T-helper 1 cell treated with Interleukin-12 subunit alpha and Interleukin-12 subunit beta and Interleukin-4 antibody, amounts not matched to agents 30 μg/mL and 1 μg/mL, for 36 hours (primary cell): Measurements from ENCODE around the gene TRAPPC3L.
"Not testable (repeated sequence)": the region's sequence is repeated elsewhere in the genome, so short reads cannot be mapped to it uniquely, and the experiment has no call there.

ENCODE experiments used
- H3K27ac Mint-ChIP-seq: one replicate; pipeline ENCODE4 v1.8.0; 2021; ENCODE audit warnings: mild to moderate bottlenecking, mixed read lengths
- H3K27me3 Mint-ChIP-seq: one replicate; pipeline ENCODE4 v1.8.0; 2021; ENCODE audit warnings: low read depth, mixed read lengths
- H3K36me3 Mint-ChIP-seq: one replicate; pipeline ENCODE4 v1.8.0; 2021; ENCODE audit warnings: low read depth, mixed read lengths
- H3K4me1 Mint-ChIP-seq: one replicate; pipeline ENCODE4 v1.8.0; 2021; ENCODE audit warnings: low read depth, mixed read lengths
- H3K4me3 Mint-ChIP-seq: one replicate; pipeline ENCODE4 v1.8.0; 2021; ENCODE audit warnings: mild to moderate bottlenecking, moderate library complexity, mixed read lengths
- H3K9me3 Mint-ChIP-seq: one replicate; pipeline ENCODE4 v1.8.0; 2021; ENCODE audit warnings: mixed read lengths

TRAPPC3L gene

GRCh38 chr6:116513224-116513875 lies 32.1 kb downstream of the TRAPPC3L start:
- Mint-ChIP-seq H3K4me1 (no peaks in the 10 kb centered on the region), H3K36me3 (no peaks in the 10 kb centered on the region), H3K27me3 (peaks cover 52% of the 10 kb centered on the region), H3K27ac (no peak overlapping the region), H3K9me3 (no peaks in the 10 kb centered on the region), H3K4me3 (no peak overlapping the region)

- H3K4me1 Mint-ChIP-seq = no peaks in the 10 kb centered on the region
- H3K36me3 Mint-ChIP-seq = no peaks in the 10 kb centered on the region
- no peak overlapping the region for H3K4me3 Mint-ChIP-seq
- H3K9me3 Mint-ChIP-seq = no peaks in the 10 kb centered on the region
- H3K27me3 Mint-ChIP-seq = peaks cover 51% of the 10 kb centered on the region
- H3K27ac Mint-ChIP-seq = no peak overlapping the region
These were observed 32.8 kb downstream of the TRAPPC3L start for GRCh38 chr6:116512734-116513133.

GRCh38 chr6:116512111-116512559 lies 33.3 kb downstream of the TRAPPC3L start:
- H3K9me3 Mint-ChIP-seq = no peaks in the 10 kb centered on the region
- H3K27me3 Mint-ChIP-seq = peaks cover 51% of the 10 kb centered on the region
- H3K4me3 Mint-ChIP-seq = no peak overlapping the region
- H3K27ac Mint-ChIP-seq = no peak overlapping the region
- no peaks in the 10 kb centered on the region for H3K36me3 Mint-ChIP-seq
- no peaks in the 10 kb centered on the region for H3K4me1 Mint-ChIP-seq

DNA sequence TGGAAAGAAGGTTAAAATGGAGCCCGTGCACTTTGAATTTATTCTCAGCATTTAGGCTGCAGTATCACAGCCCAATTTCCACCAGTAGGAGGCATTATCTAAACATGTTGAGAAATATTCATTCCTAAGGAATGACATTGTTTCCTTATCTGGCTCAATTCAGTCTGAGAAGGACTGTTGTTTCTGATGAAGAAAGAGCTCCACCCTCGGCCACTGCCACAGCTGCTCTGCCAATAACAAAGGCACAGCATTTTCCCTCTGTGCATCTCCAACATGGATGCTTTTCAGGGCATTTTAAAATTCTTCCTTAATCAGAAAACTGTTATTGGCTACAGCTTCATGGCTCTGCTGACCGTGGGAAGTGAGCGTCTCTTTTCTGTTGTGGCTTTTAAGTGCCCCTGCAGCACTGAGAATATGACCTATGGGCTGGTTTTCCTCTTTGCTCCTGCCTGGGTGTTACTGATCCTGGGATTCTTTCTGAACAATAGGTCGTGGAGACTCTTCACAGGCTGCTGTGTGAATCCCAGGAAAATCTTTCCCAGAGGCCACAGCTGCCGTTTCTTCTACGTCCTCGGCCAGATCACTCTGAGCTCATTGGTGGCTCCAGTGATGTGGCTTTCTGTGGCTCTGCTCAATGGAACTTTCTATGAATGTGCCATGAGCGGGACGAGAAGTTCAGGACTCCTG lies 33.9 kb downstream of the TRAPPC3L start, which contains the start of gene CALHM5:
TSS of gene CALHM5 (plus strand) at position 216 of the 687 bp plus-strand sequence. CDS start at position 274, 58 bp downstream.
- Mint-ChIP-seq H3K4me3 (no peak within 1 kb of the TSS), H3K27me3 (peaks cover 47% of the 10 kb centered on the region)

GRCh38 chr6:116508527-116508926 lies 37.0 kb downstream of the TRAPPC3L start:
- H3K27ac Mint-ChIP-seq = no peak overlapping the region
- H3K4me1 Mint-ChIP-seq = no peaks in the 10 kb centered on the region
- peaks cover 2% of the 10 kb centered on the region for H3K36me3 Mint-ChIP-seq
- peaks cover 6% of the 10 kb centered on the region for H3K9me3 Mint-ChIP-seq
- peaks cover 44% of the 10 kb centered on the region for H3K27me3 Mint-ChIP-seq
- no peak overlapping the region for H3K4me3 Mint-ChIP-seq

More for the DNA sequence above, 33.9 kb downstream of the TRAPPC3L start, which contains the start of gene CALHM5:
- H3K36me3 Mint-ChIP-seq = no peaks in the 10 kb centered on the region
- H3K9me3 Mint-ChIP-seq = no peaks in the 10 kb centered on the region
- no peak within 1 kb of the TSS for H3K27ac Mint-ChIP-seq
- H3K4me1 Mint-ChIP-seq = no peaks in the 10 kb centered on the region

- peaks cover 13% of the 10 kb centered on the region for H3K9me3 Mint-ChIP-seq
- H3K4me1 Mint-ChIP-seq = no peaks in the 10 kb centered on the region
- no peak overlapping the region for H3K27ac Mint-ChIP-seq
- no peak overlapping the region for H3K4me3 Mint-ChIP-seq
- peaks cover 3% of the 10 kb centered on the region for H3K36me3 Mint-ChIP-seq
- peaks cover 51% of the 10 kb centered on the region for H3K27me3 Mint-ChIP-seq
These were observed 38.2 kb downstream of the TRAPPC3L start for GRCh38 chr6:116507324-116507723.

DNA sequence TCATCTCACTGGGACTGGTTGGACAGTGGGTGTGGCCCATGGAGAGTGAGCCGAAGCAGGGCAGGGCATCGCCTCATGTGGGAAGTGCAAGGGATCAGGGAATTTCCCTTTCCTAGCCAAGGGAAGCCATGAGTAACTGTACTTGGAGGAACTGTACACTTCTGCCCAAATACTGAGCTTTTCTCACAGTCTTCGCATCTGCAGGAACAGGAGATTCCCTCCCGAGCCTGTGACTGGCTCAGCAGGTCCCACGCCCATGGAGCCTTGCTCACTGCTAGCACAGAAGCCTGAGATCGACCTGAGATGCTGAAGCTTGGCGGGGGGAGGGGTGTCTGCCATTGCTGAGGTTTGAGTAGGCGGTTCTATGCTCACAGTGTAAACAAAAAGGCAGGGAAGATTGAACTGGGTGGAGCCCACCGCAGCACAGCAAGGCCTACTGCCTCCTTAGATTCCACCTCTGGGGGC lies 44.5 kb downstream of the TRAPPC3L start:
- Mint-ChIP-seq H3K27ac (no peak overlapping the region), H3K4me3 (no peak overlapping the region), H3K4me1 (peaks cover 2% of the 10 kb centered on the region), H3K36me3 (peaks cover 5% of the 10 kb centered on the region), H3K9me3 (peaks cover 13% of the 10 kb centered on the region), H3K27me3 (peaks cover 46% of the 10 kb centered on the region)

DNA sequence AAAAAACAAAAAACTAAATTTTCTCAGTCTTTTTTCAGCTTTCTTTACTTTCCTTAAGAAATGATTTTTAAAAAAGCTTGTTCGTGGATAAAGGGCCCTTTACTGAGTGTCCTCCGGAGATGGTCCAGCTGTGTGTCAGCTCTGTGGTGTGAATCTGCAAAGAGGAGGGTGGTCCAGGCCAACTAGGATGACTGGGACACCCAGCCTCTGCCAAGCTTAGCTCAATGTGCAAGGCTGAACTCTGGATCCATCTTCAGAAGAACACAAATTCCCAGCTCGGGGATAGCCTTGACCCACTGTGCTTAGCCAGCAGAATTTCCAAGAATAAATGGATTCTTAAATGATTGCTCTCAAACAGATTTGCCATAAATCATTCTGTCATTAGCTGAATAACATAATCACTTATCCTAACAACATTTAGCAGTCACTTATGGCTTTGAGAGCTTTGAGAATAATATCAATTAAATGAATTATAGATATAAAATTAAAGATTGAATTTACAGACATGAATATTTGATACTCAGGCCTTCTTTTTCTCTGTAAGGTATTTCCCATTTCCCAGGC lies 48.3 kb downstream of the TRAPPC3L start:
- no peak overlapping the region for H3K4me3 Mint-ChIP-seq
- H3K27ac Mint-ChIP-seq = no peak overlapping the region
- peaks cover 2% of the 10 kb centered on the region for H3K36me3 Mint-ChIP-seq
- peaks cover 7% of the 10 kb centered on the region for H3K9me3 Mint-ChIP-seq
- peaks cover 2% of the 10 kb centered on the region for H3K4me1 Mint-ChIP-seq
- H3K27me3 Mint-ChIP-seq = peaks cover 28% of the 10 kb centered on the region

DNA sequence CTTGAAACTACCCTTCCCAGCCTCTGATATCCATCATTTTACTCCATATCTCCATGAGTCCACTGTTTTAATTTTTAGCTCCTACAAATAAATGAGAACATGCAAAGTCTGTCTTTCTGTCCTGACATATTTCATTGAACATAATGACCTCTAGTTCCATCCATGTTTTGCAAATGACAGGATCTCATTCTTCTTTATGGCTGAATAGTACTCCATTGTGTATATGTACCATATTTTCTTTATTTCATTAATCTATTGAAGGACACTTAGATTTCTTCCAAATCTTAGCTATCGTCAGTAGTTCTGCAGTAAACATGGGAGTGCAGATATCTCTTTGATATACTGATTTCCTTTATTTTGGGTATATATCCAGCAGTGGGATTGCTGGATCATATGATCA lies 50.3 kb downstream of the TRAPPC3L start:
- not testable (repeated sequence) for H3K4me1 Mint-ChIP-seq, H3K36me3 Mint-ChIP-seq, H3K27ac Mint-ChIP-seq, H3K4me3 Mint-ChIP-seq
- Mint-ChIP-seq H3K27me3 (peaks cover 41% of the 10 kb centered on the region), H3K9me3 (peaks cover 19% of the 10 kb centered on the region)

DNA sequence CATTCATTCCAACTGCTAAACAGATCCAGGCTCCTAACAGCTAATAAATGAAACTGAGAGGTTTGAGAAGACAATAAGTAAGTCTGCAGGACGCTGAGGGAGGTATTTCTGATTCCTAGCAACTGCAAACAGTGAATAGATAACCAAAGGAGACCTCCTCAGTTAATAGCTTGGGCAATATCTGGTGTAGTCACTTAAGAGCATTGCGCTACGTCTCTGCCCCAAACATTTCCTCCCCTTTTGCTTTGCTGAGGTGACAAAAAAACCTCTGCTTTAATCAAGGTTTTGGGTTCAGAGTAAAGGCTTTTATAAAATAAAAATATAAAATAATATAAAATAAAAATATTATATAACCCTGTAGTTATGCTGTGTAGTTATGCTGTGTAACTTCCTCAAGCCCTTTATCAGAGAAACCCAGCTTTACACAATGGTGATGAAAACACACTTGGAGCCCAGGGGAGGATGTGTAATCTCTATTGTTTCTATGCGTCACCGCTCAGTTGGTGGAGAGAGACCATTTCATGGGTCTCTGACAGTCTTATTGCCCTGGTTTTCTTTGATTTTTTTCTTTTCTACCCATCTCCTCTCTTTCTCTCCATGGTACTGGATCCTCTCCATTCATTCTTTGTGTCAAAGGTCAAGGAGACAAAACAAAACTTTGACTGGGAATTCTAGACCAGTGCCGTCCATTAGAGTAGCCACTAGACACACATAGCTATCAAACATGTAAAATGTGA lies 53.0 kb downstream of the TRAPPC3L start:
- Mint-ChIP-seq H3K36me3 (peaks cover 1% of the 10 kb centered on the region), H3K27ac (no peak overlapping the region), H3K4me3 (no peak overlapping the region), H3K4me1 (no peaks in the 10 kb centered on the region), H3K27me3 (peaks cover 38% of the 10 kb centered on the region), H3K9me3 (peaks cover 25% of the 10 kb centered on the region)

GRCh38 chr6:116491610-116492330 lies 53.7 kb downstream of the TRAPPC3L start:
- Mint-ChIP-seq H3K27ac (no peak overlapping the region), H3K4me3 (no peak overlapping the region), H3K36me3 (peaks cover 1% of the 10 kb centered on the region), H3K4me1 (no peaks in the 10 kb centered on the region), H3K27me3 (peaks cover 40% of the 10 kb centered on the region), H3K9me3 (peaks cover 25% of the 10 kb centered on the region)

DNA sequence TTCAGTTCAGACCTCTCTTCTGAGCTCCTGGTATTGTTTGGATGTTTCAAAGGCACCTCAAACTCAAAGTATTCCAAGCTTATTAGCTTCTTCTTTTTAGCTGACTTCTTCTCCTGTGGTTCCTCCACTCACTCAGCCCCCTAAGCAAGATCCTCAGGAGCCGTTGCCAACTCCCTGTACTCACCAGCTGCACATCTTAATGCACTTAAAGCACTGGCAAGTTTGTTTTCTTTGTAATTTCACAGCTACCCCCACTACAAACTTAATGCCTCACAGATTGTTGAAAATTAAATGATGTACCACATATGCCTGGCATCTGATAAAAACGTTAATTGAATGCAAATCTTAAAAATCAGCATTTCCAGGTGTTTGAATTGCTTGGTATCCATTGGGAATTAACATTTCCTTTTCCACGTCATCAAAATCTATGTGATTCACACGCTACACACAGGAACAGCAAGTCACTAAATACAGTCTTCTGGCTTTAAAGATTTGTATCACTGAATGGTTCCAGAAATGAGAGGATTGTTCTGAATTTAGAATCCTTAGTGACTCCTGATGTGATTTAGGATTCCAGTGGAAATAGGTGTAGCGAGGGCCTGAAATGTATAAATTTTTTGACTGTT lies 59.8 kb downstream of the TRAPPC3L start:
- H3K9me3 Mint-ChIP-seq = peaks cover 11% of the 10 kb centered on the region
- H3K27ac Mint-ChIP-seq = no peak overlapping the region
- no peaks in the 10 kb centered on the region for H3K4me1 Mint-ChIP-seq
- peaks cover 1% of the 10 kb centered on the region for H3K36me3 Mint-ChIP-seq
- no peak overlapping the region for H3K4me3 Mint-ChIP-seq
- H3K27me3 Mint-ChIP-seq = peaks cover 67% of the 10 kb centered on the region

DNA sequence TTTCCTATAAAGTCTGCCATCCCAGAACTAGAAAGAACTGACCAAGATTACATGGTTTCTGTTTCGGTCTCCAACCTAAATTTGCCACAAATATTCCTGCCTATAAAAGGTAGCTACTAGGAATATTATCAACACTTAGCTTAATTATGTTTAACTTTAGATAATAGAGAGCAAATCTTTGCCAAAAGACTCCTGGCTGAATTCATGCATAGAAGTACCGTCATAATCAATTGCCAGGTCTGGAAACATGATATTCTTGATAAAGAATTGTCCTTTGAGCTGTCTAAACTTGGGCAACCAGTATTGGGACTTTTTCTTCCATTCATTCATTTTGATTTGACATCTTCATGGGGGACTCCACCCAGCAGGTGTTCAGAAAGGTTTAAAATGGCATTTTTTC lies 61.9 kb downstream of the TRAPPC3L start:
- Mint-ChIP-seq H3K27ac (no peak overlapping the region), H3K4me1 (no peaks in the 10 kb centered on the region), H3K9me3 (peaks cover 1% of the 10 kb centered on the region), H3K36me3 (no peaks in the 10 kb centered on the region), H3K27me3 (peaks cover 57% of the 10 kb centered on the region), H3K4me3 (no peak overlapping the region)
